HEK293 (cell line): Measurements from ENCODE around the gene TTF1.

Source experiments
- CTCF ChIP-seq: fragments of 450-650 bp; formaldehyde crosslinking; IDR thresholded peaks from 2 replicates; pipeline ENCODE4 v1.5.1; 2016; ENCODE audit warnings: missing biosample characterization, missing genetic modification characterization
- ZNF23 ChIP-seq: fragments of 450-650 bp; formaldehyde crosslinking; IDR thresholded peaks from 2 replicates; pipeline ENCODE4 v1.5.1; 2016; ENCODE audit warnings: missing biosample characterization, missing genetic modification characterization, borderline replicate concordance
- ZNF324 ChIP-seq: fragments of 450-650 bp; formaldehyde crosslinking; IDR thresholded peaks from 2 replicates; pipeline ENCODE4 v1.5.1; 2016; ENCODE audit warnings: missing biosample characterization, missing genetic modification characterization
- ZNF837 ChIP-seq: fragments of 450-650 bp; formaldehyde crosslinking; IDR thresholded peaks from 2 replicates; pipeline ENCODE4 v1.5.1; 2016; ENCODE audit warnings: missing biosample characterization, missing genetic modification characterization

GRCh38 chr9:132456241-132456640 is 49.6 kb upstream of the TTF1 start:
- TF ChIP-seq ZNF23 (tag by site-specific recombination) (no peak), ZNF324 (tag by site-specific recombination) (no peak), CTCF (tag by site-specific recombination) (no peak), ZNF837 (no peak)
